ENCODE measurements around the gene TXNDC9.

DNA sequence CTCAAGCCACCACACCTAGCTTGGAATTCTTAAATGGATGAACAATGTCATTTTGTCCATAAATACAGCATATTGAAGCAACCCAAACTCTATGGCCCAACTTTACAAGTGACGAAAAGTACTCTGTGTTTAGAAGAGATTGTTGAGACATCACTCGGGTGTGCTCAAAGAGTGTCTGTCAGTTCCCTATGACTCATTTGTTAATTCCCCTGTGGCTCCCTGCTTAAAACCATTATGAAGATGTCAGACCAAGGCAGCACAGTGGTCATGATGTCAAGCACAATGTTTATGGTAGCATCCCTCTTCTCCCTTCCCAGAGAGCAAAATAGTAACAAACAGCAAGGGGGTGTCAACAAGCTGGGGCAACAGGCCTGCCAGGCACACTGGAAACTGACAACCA, 38.1 kb downstream of the TXNDC9 start:
- TF ChIP-seq, protein P1, sequence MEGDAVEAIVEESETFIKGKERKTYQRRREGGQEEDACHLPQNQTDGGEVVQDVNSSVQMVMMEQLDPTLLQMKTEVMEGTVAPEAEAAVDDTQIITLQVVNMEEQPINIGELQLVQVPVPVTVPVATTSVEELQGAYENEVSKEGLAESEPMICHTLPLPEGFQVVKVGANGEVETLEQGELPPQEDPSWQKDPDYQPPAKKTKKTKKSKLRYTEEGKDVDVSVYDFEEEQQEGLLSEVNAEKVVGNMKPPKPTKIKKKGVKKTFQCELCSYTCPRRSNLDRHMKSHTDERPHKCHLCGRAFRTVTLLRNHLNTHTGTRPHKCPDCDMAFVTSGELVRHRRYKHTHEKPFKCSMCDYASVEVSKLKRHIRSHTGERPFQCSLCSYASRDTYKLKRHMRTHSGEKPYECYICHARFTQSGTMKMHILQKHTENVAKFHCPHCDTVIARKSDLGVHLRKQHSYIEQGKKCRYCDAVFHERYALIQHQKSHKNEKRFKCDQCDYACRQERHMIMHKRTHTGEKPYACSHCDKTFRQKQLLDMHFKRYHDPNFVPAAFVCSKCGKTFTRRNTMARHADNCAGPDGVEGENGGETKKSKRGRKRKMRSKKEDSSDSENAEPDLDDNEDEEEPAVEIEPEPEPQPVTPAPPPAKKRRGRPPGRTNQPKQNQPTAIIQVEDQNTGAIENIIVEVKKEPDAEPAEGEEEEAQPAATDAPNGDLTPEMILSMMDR (conservative IDR thresholded peaks at IDR 0.05 in 1 of 2, IDR thresholded peaks at IDR 0.05 in 1 of 2; ENCODE audit: low read depth in 1 of 2, low read length in 2 of 2) = no peak
- no peak for TF ChIP-seq EZH2 (IDR thresholded peaks at IDR 0.05; ENCODE audit: low read length, missing control alignments)

Measured in fibroblast of lung (primary cell).